ENCODE results near the gene RASAL3.
A peak's percentile ranks its signal among the peaks of the same experiment; 100 is the strongest.

Gene RASAL3

DNA sequence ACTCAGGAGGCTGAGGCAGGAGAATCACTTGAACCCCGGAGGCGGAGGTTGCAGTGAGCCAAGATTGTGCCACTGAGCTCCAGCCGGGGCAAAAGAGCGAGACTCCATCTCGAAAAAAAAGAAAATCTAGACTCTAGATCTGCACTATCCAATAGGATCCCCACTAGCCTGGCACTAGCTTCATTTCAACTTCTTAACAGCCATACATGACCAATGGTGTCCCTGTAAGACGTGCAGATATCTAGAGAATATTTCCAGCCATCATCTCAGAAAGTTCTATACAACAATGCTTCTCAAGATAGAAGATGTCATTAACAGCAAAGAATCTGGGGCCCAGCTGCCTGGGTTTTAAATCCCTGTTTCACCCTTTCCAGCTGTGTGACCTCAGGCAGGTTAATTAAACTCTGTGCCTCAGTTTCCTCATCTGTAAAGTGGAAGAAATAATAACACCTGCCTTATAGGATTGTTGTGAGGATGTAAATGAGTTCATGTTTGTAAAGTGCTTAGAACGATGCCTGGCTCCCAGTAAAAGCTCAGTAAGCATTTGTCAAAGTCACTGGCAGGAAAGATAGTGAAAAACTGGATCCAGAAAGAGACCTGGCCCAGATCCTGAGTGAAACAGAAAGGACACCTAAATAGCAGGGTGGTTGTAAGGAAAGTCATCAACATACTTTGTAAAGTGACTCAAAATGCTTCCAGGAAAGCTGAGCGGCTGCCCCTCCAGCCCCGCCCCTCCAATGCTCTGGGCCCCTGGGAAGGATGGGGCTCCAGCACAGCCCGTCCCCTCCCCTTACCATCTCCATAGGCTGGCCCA is 28.1 kb downstream of the RASAL3 start:
- DNase-seq (ENCODE audit: low read depth) = no peak

DNA sequence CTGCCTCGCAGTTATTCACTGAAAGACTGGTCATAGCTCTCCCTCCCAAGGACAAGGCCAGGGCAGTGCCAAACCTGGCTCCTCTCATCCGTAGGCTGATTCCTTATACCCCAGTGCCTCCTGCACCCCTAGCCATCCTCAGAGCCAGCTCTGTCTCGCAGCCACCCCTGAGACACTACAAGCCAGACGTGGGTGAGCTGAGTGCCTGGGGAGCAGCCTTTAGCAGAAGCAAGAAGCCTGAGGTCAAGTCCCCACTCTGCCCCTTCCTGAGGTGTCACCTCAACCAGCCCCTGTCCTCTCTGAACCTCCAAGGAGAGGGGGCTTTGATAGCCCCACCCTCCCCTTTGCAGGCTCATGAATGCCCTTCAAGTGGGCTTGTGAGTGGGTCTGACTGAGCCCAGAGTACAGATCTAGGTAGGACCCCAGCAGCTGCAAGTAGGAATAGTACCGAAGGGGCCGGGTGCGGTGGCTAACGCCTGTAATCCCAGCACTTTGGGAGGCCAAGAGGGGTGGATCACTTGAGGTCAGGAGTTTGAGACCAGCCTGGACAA is 30.8 kb downstream of the RASAL3 start:
- DNase-seq (ENCODE audit: low read depth) = no peak

DNA sequence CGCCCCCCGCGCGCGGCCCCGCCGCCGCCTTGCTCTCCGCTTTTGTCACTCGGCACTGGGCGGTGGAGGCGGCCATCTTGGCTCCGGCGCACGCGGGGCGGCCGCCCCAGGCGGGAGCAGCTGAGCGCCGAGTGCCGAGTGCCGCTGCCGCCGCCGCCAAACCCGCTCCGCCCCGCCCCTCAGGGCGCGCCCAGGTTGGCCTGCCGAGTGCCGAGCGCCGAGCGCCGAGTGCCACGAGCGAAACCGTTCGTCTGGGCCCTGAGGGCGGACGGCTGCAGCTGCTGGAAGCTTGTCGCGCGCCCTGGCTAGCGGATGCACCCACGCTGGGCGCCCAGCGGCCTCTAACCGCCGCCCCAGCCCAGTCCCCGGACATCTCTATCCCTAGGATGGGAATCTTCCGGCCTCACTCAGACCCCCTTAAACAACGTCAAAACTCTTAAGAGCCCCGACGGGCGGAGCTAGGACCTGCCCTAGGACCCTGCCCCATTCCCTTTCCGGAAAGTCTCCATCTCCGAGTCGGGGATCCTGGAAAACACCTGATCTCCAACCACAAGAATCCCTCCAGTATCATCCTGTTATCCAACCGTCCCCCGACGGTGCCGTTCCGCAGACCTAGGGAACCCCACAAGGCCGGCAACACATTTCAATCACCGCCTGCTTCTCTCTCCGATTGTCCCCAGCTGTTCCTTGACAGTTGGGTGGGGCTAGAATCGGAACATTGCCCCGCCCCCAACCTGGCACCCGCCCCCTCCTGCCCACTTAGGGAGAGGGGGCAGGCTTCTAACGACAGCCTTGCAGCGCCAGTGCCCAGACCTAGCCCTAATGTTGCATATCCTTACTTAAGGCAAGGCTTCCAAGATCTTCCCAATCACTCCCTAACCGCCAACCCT is 31.5 kb downstream of the RASAL3 start:
- DNase-seq (ENCODE audit: low read depth) = peak; percentile 92

DNA sequence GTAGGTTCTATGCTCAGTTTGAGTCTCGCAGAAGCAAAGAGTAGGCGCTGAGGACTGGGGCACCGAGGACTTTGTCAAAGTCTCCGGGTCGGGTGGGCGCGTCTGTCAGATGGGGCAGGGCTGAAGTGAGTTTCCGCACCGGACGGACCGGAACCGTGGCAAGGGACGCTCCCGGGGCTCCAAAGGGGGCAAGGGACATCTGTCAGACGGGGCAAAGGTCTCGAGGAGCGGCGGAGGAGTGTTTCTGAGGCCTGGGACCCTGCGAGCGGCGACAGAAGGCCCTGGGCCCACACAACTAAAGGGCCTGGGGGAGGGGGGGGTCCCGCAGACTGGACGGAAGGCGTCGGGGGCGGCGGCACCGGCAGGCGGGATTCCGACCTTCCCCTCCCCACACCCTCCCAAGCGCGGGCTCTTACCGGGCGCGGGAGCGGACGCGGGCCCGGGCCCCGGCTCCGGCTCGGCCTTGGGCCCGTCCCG is 32.3 kb downstream of the RASAL3 start:
- DNase-seq (ENCODE audit: low read depth) = no peak

DNA sequence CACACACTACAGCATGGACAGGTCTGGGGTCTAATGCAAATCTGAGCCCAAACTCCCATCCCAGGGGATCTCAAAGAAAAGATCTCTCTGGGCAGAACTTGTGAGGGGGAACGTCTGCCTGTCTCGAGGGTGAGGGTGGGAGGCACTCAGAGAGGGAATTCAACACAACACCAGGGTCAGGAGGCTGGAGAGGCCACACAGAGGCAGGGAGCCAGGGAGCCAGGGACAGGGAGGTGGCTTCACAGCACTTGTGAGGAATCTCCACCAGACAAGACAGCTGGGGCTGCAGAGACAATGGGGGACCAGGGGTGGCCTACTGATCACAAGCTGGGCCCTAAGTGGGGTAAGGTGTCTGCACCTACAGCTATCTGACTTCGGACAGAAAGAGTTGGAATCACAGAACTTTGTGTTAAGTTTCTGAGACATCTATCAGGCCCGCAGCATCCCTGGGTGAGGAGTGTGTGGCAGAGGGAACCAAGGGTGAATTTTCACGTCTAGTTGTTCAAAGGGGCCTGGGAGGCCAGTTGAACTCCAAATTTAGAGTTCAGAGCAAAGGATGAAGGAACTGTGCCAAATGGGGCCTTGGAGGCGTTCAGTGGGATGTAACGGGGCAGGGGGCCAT is 32.8 kb downstream of the RASAL3 start:
- no peak for DNase-seq (ENCODE audit: low read depth)

DNA sequence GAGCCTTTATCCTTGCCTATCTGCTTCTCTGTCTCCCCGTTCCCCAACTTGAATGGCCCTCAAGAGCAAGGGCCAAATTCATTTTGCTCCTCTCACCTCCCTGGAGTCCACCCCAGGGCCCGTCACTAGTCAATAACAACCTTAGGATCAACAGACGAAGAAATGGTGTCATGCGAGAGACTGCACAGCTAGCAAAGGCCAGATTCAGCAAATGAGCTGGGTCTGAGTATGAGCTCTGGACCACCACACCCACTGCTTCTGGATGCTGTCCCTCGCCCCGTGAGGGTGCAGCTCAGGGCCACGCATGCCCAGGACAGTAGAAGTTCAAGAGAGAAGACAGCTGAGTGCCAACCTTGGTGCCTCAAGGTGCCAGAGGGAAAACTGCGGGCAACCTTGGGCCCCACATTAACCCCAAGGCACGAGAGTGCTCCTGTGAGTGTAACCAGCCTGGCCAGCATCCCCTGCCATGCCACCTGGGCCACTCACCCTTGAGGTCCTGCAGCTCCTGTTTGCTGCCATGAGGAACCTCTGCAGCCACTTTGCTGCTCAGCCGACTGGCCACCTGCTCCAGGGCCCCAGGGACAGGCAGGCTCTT is 33.7 kb downstream of the RASAL3 start:
- DNase-seq (ENCODE audit: low read depth) = no peak

DNA sequence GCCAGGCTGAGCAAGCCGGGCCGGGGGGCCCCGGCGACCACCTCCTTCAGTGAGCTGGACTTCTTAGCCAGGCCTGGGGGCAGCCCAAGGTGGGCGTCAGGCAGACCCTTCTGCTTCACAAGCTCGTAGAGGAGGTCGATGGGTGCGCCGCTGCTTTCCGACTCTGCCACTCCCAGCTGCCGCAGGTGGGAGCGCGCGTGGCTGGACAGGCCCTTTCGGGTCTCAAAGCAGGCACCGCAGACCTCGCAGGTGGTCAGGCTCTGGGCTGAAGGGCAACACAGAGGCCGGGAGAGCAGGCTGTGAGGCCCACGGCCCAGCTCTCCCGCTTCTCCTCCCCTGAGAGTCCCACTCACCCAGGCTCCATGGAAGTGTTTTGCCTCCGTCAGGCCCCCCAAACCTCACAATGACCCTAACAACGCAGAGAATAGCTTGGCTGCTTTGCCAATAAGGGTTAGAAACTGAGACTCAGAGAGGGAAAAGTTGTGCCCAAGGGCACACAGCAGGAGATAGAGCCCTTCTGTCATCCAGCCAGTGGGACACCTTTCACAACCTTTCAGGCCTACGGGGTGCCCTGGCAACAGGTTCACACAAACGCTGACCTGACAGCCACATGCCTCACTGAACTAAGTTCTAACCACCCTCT is 34.4 kb downstream of the RASAL3 start:
- no peak for DNase-seq (ENCODE audit: low read depth)

DNA sequence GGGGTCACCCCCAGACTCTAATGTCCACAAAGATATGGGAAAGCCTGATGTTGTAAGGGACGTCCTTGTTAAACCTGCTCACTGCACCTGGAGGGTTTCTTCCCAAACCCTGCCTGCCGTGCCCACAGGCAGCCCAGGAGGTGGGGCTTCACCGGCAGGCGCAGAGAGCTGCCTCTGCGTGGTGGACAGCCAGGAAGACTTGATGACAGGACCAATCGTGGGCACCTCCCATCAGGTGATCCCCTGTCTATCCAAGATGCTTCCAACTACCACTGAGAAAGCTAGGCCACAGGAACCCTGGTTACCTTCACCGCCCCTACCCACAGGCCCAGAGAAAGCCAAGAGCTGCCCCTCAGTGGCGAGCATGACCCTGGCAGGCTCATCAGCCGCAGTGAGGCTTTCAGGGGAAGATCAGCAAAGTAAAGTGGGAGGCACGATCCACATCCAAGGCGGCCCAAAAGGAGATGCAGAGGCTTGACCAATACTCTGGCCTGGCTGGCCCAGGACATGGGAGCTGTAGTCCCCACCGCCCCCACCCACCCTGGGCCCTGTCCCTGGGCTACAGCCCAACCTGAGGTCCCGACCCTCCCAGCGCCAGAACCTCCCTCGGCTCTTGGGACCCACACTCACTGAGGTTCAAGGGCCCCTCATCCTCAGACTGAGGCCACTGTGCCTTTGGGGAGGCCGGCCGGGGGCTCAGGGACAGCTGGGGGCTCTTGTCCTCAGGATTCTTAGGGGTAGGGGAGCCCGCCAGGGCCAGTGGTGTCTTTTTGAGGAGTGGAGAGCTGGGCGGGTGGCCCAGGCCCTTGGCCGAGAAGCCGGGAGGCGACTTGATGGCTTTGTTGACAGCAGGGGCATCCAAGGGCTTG is 35.2 kb downstream of the RASAL3 start:
- DNase-seq (ENCODE audit: low read depth) = no peak

DNA sequence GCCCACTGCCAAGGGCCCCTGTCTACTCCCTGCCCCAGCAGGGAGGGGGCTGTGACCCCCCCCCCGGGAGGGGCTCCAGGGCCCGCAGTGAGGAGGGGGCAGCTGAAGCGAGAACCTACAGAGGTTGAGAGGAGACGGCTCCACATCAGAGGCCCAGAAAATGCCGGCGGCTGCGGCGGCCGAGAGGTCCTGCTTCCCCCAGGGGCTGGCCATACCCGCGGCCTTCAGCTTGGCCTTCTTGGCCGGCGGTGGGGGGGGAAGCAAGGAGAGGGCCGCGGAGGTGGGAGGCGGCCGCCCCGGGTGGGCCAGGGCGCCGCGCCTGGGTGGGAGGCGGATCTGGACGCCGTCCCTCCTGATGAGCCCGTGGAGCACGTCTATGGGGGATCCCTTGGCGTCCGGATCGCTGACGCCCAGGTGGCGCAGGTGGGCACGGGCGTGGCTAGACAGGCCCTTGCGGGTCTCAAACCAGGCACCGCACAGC is 36.3 kb downstream of the RASAL3 start:
- DNase-seq (ENCODE audit: low read depth) = no peak

DNA sequence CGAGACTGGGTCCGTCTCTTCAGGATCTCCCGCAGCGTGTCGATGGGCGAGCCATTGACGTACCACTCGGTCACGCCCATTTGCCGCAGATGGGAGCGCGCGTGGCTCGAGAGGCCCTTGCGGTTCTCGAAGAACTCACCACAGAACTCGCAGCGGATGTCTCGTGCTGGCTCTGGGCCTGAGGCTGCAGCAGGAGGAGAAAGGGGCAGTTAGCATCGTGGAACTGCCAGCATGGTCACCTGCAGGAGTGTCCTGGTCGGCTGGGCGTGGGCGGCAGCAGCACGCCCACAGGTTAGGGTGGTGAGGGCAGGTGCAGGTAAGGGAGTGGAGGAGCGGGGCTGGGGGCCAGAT is 37.0 kb downstream of the RASAL3 start:
- DNase-seq (ENCODE audit: low read depth) = no peak

DNA sequence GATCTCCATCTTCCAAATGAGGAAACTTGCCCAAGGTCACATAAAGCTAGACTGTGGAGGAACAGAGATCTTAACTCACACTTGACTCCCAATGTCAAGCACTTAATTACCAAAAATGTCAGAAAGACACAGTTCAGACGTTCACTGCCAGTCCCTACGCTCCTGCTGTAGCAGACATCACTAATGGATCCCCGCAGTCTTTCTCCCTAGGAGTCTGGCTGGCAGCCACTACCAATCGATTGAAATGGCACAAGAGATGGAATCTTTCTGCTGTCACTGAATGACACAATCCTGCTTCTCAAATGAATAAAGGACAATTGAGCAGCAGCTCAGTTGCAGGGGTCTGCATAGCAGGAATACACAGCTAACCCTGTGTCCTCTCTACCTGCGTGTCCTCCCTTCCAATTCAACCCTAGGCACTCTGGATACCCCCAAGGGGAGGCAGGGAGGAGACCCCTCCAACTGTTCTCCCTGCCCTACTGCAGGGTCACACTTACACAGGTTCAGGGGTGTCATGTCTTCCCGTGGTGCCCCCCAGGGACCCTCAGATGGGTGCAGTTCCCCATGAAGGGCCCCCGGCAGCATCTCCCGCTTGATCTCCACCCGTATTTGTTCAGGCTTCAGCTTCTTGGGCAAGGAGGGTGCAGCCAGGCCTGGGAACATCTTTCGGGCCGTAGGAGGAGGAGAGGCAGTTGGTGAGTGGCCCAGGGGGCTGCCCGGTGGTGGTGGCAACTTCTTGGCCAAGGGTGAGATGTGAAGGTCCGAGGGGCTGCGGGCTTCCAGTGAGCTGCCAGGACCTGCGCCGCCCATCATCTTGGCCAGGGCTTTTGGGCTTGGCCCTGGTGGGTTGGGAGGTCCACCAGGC is 37.6 kb downstream of the RASAL3 start:
- DNase-seq (ENCODE audit: low read depth) = no peak

DNA sequence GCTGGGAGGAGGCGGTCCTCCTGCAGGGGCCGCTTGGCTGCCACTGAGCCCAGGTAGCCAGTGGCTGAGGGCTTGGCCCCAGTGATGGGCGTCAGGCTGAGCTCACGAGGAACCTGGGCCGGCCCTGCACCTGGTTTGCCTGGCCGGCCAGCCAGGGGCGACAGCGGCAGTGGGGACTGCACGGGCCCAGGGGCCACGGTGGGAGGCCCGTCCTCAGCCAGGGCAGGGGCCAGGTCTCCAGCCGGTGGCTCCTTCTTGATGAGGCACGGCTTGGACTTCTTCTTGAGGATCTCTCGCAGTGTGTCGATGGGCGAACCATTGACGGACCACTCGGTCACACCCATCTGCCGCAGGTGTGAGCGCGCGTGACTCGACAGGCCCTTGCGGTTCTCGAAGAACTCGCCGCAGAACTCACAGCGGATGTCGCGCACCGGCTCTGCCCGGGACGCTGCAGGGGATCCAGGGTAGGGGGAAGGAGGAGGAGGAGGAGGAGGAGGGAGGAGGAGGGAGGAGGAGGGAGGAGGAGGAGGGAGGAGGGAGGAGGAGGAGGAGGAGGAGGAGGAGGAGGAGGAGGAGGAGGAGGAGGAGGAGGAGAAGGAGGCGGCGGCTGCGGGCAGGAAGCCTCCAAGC is 38.9 kb downstream of the RASAL3 start:
- DNase-seq (ENCODE audit: low read depth) = no peak

DNA sequence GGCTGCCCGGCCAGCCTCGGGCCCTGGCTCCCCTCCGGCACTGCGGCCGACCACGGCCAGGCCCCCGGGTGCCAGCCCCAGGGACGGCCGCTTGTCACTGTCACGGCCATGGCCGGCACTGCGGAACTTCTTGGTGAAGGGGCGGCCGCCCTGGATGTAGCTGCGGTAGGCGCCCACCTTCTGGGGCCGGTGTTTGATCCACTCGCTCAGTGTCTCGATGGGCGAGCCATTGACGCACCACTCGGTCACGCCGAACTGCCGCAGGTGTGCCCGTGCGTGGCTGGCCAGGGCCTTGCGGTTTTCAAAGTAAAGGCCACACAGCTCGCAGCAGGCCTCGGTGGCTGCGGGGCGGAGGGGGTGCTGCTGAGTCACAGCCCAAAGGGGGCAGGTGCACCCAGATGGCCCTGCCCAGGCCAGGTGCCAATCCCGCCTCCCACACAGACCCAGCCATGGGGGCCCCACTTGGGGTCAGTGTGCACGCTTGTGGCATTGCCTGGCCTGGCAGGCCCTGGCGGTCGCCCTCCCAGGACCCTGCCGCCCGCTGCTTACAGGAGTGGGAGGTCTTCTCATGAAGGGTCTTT is 39.6 kb downstream of the RASAL3 start:
- no peak for DNase-seq (ENCODE audit: low read depth)

DNA sequence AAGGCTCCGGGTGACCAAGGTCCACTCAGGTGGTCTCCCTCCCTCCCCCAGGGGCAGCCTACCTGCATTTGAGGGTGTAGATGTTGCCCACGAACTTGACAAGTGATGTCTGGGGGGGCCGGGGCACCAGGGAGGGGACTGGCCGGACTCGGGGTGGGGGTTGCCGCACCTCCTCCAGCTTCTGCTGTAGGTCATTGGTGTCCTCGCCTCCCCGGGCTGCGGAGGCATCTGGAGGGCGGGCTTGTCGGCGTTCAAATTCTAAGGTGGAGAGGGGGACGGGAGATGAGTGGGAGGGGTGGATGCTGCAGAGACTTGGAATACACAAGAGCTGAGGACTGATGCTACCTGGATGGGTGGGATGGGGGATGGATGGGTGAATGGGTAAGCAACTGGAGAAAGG is 40.2 kb downstream of the RASAL3 start:
- DNase-seq (ENCODE audit: low read depth) = no peak

DNA sequence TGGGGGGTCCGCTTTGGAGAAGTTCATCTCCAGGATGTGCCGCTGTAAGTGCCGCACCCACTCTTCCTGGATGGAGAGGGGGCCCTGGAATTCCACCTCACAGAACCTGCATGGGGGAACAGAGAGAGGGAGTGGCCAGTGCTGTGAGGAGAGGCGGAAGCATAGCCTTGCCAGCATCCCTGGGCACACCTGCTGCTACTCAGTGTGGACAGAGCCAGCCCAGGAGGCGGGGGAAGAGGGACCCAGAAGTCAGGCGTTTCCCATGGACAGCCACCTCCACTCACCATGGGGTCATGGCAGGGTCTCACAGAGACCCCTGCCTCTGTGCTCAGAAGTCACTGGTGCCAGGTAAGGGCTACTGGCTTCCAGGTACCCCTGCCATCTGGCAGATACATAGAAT is 41.2 kb downstream of the RASAL3 start:
- no peak for DNase-seq (ENCODE audit: low read depth)

DNA sequence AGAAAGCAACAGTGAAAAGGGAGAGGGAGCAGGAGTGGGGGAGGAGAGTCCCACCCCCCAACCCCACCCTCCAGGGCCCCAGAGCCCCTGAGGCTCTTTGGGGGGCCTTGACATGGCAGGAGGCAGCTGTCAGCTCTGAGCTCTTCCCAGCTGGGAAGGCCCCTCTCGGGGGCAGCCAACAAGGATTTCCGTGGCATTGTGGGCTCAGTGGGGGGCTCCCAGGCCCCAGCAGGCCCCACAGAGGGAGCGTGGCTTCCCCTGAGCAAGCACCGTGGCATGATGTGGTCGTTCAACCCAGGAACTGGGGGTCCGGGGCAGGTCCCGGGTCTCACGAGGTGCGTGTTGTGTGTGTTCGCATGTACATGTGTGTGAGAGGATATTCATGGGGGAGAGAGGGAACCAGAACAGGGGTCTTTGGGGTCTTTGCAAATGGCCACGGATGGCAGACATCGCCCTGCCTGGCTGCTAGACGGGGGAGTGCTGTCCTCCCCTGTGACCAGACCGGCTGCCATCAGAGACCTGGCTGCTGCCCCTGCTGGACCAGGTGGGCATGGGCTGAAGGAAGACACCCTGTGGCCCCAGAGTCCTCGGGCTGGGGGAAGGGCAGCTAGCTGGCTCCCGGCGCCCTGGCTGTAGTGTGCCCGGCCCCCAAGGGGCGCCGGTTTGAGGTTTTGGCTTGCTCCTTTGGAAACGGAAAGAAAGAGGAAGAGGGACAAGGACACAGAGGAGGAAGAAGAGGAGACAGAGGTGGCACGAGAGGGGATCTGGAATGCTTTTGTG is 41.9 kb downstream of the RASAL3 start:
- no peak for DNase-seq (ENCODE audit: low read depth)

DNA sequence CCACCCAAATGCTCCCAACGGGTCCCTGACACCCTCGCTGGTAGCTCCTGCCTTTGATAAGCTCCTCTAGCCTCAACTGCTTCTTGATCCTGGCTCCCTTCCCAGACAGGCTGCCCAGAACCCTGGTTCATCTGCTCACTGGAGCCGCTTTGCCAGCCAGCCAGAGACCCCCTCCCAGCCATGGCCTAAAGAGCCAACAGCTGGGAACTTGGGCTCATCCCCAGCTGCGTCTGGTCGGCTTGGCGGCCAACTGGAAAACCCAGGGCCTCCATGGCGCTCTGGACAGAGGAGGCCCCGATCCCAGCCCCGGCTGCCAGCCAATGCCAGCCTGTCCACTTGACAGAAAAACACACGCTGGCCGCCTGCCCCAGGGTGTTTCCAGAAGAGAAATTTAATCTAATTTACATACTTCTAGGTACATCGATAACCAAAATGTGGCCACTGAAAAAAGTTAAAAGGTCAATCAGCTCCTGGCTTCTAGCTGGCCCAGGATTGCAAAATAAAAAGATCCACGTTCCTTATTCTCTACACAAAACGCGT is 42.6 kb downstream of the RASAL3 start:
- DNase-seq (ENCODE audit: low read depth) = no peak
